B cell (primary cell): ENCODE results near the gene CD40. TPM values are rescaled to one million over a fixed set of nuclear protein-coding genes. Genes with fewer than 3 reads are reported as not detected.

Experiments
- ATAC-seq: fragments of 200-7000 bp; cut with Tn5 transposase; one replicate; pipeline ENCODE4 v1.10.0; 2021; ENCODE audit warnings: low read depth, mild to moderate bottlenecking, moderate number of reproducible peaks, moderate library complexity
- CTCF ChIA-PET: fragments of 350-600 bp; sonication (Branson Sonifier 250); formaldehyde crosslinking; loops from one replicate; lab custom pipeline; 2021; ENCODE audit warnings: antibody characterized with exemption, inconsistent platforms; lab: Charles Lee
- POLR2A ChIA-PET: fragments of 350-600 bp; sonication (Branson Sonifier 250); formaldehyde crosslinking; loops from one replicate; lab custom pipeline; 2021; ENCODE audit warnings: antibody characterized with exemption; lab: Charles Lee
- DNase-seq: peaks from one replicate; pipeline ENCODE4 v3.0.0; 2013
- H2AFZ ChIP-seq: 2 replicates; pipeline ENCODE4 v1.6.1; 2012; ENCODE audit warnings: mild to moderate bottlenecking, low read depth, low read length; ENCODE audit not compliant: insufficient read depth, poor library complexity, severe bottlenecking
- H3K27ac ChIP-seq, 2 donors: 1 replicate in 1 of 2; 2 replicates in 1 of 2; pipeline ENCODE4 v1.5.1; 2012 to 2013; ENCODE audit warnings: low read length in 2 of 2, mild to moderate bottlenecking in 2 of 2, moderate library complexity in 1 of 2
- H3K27me3 ChIP-seq, 4 experiments: fragments of 200-600 bp in 1 of 4; sonication (generic) in 1 of 4; replicated peaks in 1 of 4; 1 replicate in 2 of 4; 2 replicates in 2 of 4; pipeline versions ENCODE4 v1.6.1 to v1.7.0; 2013 to 2016; ENCODE audit warnings: low read length in 3 of 4, mild to moderate bottlenecking in 2 of 4, mixed read lengths in 1 of 4, moderate library complexity in 1 of 4; ENCODE audit not compliant: insufficient read depth in 4 of 4, control insufficient read depth in 3 of 4; ENCODE audit errors: control extremely low read depth in 1 of 4
- H3K36me3 ChIP-seq, 2 experiments: replicated peaks in 1 of 2; 1 replicate in 1 of 2; 2 replicates in 1 of 2; pipeline versions ENCODE4 v1.6.1 to v1.7.1; 2013; ENCODE audit warnings: low read length in 1 of 2; ENCODE audit not compliant: insufficient read depth in 2 of 2, control insufficient read depth in 1 of 2; ENCODE audit errors: control extremely low read depth in 1 of 2, extremely low read depth in 1 of 2
- H3K4me1 ChIP-seq, 2 donors: fragments of 200-600 bp in 1 of 2; sonication (generic) in 1 of 2; 1 replicate in 1 of 2; 2 replicates in 1 of 2; pipeline versions ENCODE4 v1.5.1 to v1.6.1; 2013 to 2017; ENCODE audit warnings: low read length in 2 of 2; ENCODE audit not compliant: control insufficient read depth in 2 of 2, insufficient read depth in 2 of 2
- H3K4me2 ChIP-seq: replicated peaks from 2 replicates; pipeline ENCODE3; 2012; ENCODE audit warnings: mild to moderate bottlenecking, low read depth, low read length; ENCODE audit not compliant: poor library complexity, severe bottlenecking
- H3K4me3 ChIP-seq, 5 experiments: fragments of 200-600 bp in 1 of 5; sonication (generic) in 1 of 5; 1 replicate in 3 of 5; 2 replicates in 2 of 5; pipeline versions ENCODE4 v1.5.1 to v1.7.0; 2011 to 2016; ENCODE audit warnings: low read length in 4 of 5, mild to moderate bottlenecking in 4 of 5, low read depth in 2 of 5, control low read depth in 1 of 5, moderate library complexity in 1 of 5; ENCODE audit not compliant: insufficient read depth in 1 of 5; ENCODE audit errors: control extremely low read depth in 1 of 5, extremely low read depth in 1 of 5
- H3K79me2 ChIP-seq: fragments of 200-600 bp; sonication (generic); one replicate; pipeline ENCODE4 v1.6.0; 2016; ENCODE audit warnings: low read length; ENCODE audit not compliant: control insufficient read depth, insufficient read depth
- H3K9ac ChIP-seq: fragments of 200-600 bp; sonication (generic); 2 replicates; pipeline ENCODE4 v1.6.1; 2017; ENCODE audit warnings: mild to moderate bottlenecking, low read length, moderate library complexity
- H3K9me3 ChIP-seq, 3 donors: one replicate each; pipeline versions ENCODE4 v1.6.1 to v1.7.1; 2013; ENCODE audit warnings: low read length in 2 of 3; ENCODE audit not compliant: control insufficient read depth in 2 of 3, insufficient read depth in 1 of 3; ENCODE audit errors: control extremely low read depth in 1 of 3
- H4K20me1 ChIP-seq: 2 replicates; pipeline ENCODE4 v1.6.0; 2012; ENCODE audit warnings: mild to moderate bottlenecking, low read length; ENCODE audit not compliant: insufficient read depth, control insufficient read depth, poor library complexity, severe bottlenecking
- H3K27ac Mint-ChIP-seq: one replicate; pipeline ENCODE4 v1.8.0; 2021; ENCODE audit warnings: mixed read lengths
- H3K27me3 Mint-ChIP-seq: one replicate; pipeline ENCODE4 v1.8.0; 2021; ENCODE audit warnings: mixed read lengths
- H3K4me1 Mint-ChIP-seq: one replicate; pipeline ENCODE4 v1.8.0; 2021; ENCODE audit warnings: mixed read lengths
- H3K4me3 Mint-ChIP-seq: one replicate; pipeline ENCODE4 v1.8.0; 2021; ENCODE audit warnings: mixed read lengths
- H3K9me3 Mint-ChIP-seq: one replicate; pipeline ENCODE4 v1.8.0; 2022; ENCODE audit warnings: mixed read lengths; ENCODE audit not compliant: insufficient read depth
- CTCF ChIP-seq: fragments of 200-600 bp; IDR thresholded peaks from one replicate; pipeline ENCODE4 v1.8.0; 2022; ENCODE audit warnings: antibody characterized with exemption, mild to moderate bottlenecking
- EZH2 ChIP-seq: IDR thresholded peaks from 2 replicates; pipeline ENCODE4 v1.6.1; 2012; ENCODE audit warnings: borderline replicate concordance, low read depth, mild to moderate bottlenecking, moderate library complexity, low read length; ENCODE audit not compliant: insufficient read depth, poor library complexity, severe bottlenecking
- WGBS: methylation state at CpG from one replicate; pipeline ENCODE4 v1.1.5; 2013; ENCODE audit warnings: missing lambda C conversion rate; ENCODE audit not compliant: insufficient coverage; 5-methylcytosine and 5-hydroxymethylcytosine counted together
- intact Hi-C: fragments of 100-400 bp; cut with micrococcal nuclease; formaldehyde crosslinking; loops from one replicate; pipeline ENCODE4 v1.10.0; 2022
- polyA plus RNA-seq: library from polyadenylated mRNA; depleted of rRNA; stranded (reverse); fragments of >200 nt; gene quantifications from 2 replicates; pipeline ENCODE4 v1.2.3, GENCODE V29; 2012
- total RNA-seq, 2 donors: library from RNA; stranded (reverse); fragments of 120-200 nt in 1 of 2; gene quantifications; 1 replicate in 1 of 2; 2 replicates in 1 of 2; pipeline versions ENCODE4 v1.2.3 to v1.2.4, GENCODE V29; 2013 to 2022

CD40 gene
- total and polyA plus RNA-seq, 2 donors (not counting 1 experiment from before 2014, with no cell fraction given) = 210 to 215 TPM

GRCh38 chr20:46108976-46109375, 9.1 kb upstream of the CD40 start:
- H3K4me2 ChIP-seq = peak overlapping the region; percentile 59
- DNase-seq (no peak), ATAC-seq (no peak)
- peaks cover 10% of the 10 kb centered on the region for H3K79me2 ChIP-seq
- peak overlapping the region; percentile 59 for H3K4me3 Mint-ChIP-seq
- POLR2A ChIA-PET = no interaction called here
- WGBS = 96% methylated on average over 5 of the region's 14 CpGs
- peak overlapping the region in 1 of 5 experiments; percentile 11 for H3K4me3 ChIP-seq
- peak overlapping the region; percentile 57 for H2AFZ ChIP-seq
- no peak for TF ChIP-seq EZH2
- no peak for TF ChIP-seq CTCF
- H3K4me1 Mint-ChIP-seq = peaks cover 48% of the 10 kb centered on the region
- no peaks in the 10 kb centered on the region for H3K36me3 ChIP-seq
- peak overlapping the region; percentile 85 to 89 for H3K27ac ChIP-seq
- no peaks in the 10 kb centered on the region for H3K9me3 Mint-ChIP-seq
- no peaks in the 10 kb centered on the region for H3K27me3 ChIP-seq
- H3K27ac Mint-ChIP-seq = peak overlapping the region; percentile 86
- intact Hi-C loops = loop anchor here (1.0 to 5.0 kb wide), 4 partner anchors 10 to 87 kb away; partner anchors contain the start of gene NCOA5
- H3K9me3 ChIP-seq = no peaks in the 10 kb centered on the region
- H4K20me1 ChIP-seq = no peaks in the 10 kb centered on the region
- H3K27me3 Mint-ChIP-seq = no peaks in the 10 kb centered on the region
- peak overlapping the region; percentile 9 for H3K9ac ChIP-seq
- peaks cover 43 to 44% of the 10 kb centered on the region in 2 donors for H3K4me1 ChIP-seq
- CTCF ChIA-PET = interaction anchor here (0.9 to 2.9 kb wide), 5 partner anchors 9 to 86 kb away, joined by 3 to 20 read pairs (median 6); partner anchors contain the start of gene CD40

- peaks cover 15% of the 10 kb centered on the region for H3K79me2 ChIP-seq
- Mint-ChIP-seq H3K4me3 (peak overlapping the region; percentile 64), H3K9me3 (no peaks in the 10 kb centered on the region), H3K27me3 (no peaks in the 10 kb centered on the region), H3K4me1 (peaks cover 59% of the 10 kb centered on the region), H3K27ac (peak overlapping the region; percentile 73)
- CTCF ChIA-PET = interaction anchor here (0.7 to 1.3 kb wide), 3 partner anchors 8 to 88 kb away, joined by 3 to 5 read pairs (median 4); no protein-coding TSS in a partner anchor
- DNase-seq (peak; percentile 86), ATAC-seq (peak; percentile 60)
- H3K9me3 ChIP-seq = no peaks in the 10 kb centered on the region
- H2AFZ ChIP-seq = peak overlapping the region; percentile 11
- peak overlapping the region; percentile 70 for H3K4me2 ChIP-seq
- TF ChIP-seq EZH2 = no peak
- TF ChIP-seq CTCF = peak; percentile 47
- H3K4me1 ChIP-seq = peaks cover 43 to 44% of the 10 kb centered on the region in 2 donors
- H3K4me3 ChIP-seq = no peak overlapping the region
- intact Hi-C loops = loop anchor here (10.0 kb wide), 2 partner anchors 316 to 1226 kb away; partner anchors contain the start of genes DNTTIP1, WFDC3 and YWHAB
- H4K20me1 ChIP-seq = no peaks in the 10 kb centered on the region
- peak overlapping the region; percentile 36 for H3K9ac ChIP-seq
- POLR2A ChIA-PET = no interaction called here
- peak overlapping the region; percentile 50 to 74 for H3K27ac ChIP-seq
- WGBS = 48% methylated on average over 3 of the region's 5 CpGs
- no peaks in the 10 kb centered on the region for H3K36me3 ChIP-seq
- H3K27me3 ChIP-seq = no peaks in the 10 kb centered on the region
Observed at GRCh38 chr20:46111028-46111835, 6.9 kb upstream of the CD40 start.
